Subcutaneous adipose tissue (tissue), 4 donors: Measurements from ENCODE around the gene CAMTA1. TPM values are rescaled to one million over a fixed set of nuclear protein-coding genes. Genes with fewer than 3 reads are reported as not detected.

Experiments
- total RNA-seq, 4 donors: library from RNA; depleted of rRNA; stranded (reverse); fragments of >200 nt; gene quantifications; one replicate each; pipeline ENCODE4 v1.1.0, GENCODE V29; 2016
- TF ChIP-seq, protein P1 (sequence below): fragments of 450-650 bp; IDR thresholded peaks from one replicate; pipeline ENCODE4 v1.5.1; 2016; ENCODE audit warnings: low read depth, mild to moderate bottlenecking, control low read depth, antibody characterized with exemption, moderate library complexity

The CAMTA1 gene
- total RNA-seq, 4 donors from 2014 or later = 58.6 to 82.5 (median 78.0) TPM

DNA sequence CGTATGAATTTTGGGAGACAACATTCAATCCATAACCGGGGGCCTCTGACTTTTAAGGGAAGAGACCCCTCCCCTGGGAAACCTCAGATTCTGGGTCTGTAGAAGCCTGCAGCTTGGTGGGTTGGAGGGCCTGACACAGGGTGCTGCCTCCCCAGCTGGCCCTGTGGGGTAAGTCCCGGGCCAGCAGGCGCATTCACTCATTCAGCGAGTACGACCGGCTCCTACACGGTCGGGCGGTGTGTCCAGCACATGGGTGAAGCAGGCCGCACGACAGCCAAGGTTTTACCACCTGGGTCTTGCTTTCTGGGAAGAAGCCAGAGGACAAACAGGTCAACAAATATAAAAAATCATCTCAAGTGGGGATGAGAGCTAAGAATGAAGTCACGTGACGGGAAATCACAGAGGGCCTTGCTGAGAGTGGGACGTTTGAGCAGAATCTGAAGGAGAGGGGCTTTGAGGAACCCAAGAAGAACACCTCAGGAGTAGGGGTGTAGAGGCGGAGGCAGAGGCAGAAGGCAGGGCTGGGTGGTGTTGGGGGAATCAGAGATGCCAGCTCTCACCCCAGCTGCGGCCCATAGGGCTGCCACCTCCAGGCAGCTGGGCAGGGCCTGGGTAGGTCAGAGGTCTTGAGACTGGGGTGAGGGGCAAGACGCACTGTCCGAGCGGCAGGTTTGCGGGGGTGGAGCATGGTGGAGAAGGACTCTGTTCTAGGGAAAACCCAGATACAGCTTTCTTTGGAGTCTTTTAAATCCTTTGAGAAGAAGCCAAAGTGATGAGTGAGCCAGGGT is 652.5 kb downstream of the CAMTA1 start:
- TF ChIP-seq, protein P1, sequence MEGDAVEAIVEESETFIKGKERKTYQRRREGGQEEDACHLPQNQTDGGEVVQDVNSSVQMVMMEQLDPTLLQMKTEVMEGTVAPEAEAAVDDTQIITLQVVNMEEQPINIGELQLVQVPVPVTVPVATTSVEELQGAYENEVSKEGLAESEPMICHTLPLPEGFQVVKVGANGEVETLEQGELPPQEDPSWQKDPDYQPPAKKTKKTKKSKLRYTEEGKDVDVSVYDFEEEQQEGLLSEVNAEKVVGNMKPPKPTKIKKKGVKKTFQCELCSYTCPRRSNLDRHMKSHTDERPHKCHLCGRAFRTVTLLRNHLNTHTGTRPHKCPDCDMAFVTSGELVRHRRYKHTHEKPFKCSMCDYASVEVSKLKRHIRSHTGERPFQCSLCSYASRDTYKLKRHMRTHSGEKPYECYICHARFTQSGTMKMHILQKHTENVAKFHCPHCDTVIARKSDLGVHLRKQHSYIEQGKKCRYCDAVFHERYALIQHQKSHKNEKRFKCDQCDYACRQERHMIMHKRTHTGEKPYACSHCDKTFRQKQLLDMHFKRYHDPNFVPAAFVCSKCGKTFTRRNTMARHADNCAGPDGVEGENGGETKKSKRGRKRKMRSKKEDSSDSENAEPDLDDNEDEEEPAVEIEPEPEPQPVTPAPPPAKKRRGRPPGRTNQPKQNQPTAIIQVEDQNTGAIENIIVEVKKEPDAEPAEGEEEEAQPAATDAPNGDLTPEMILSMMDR = no peak

GRCh38 chr1:7438396-7438785 is 653.1 kb downstream of the CAMTA1 start:
- TF ChIP-seq, protein P1 = no peak

- TF ChIP-seq, protein P1 = no peak
Observed at GRCh38 chr1:7438921-7439655, 653.8 kb downstream of the CAMTA1 start.

DNA sequence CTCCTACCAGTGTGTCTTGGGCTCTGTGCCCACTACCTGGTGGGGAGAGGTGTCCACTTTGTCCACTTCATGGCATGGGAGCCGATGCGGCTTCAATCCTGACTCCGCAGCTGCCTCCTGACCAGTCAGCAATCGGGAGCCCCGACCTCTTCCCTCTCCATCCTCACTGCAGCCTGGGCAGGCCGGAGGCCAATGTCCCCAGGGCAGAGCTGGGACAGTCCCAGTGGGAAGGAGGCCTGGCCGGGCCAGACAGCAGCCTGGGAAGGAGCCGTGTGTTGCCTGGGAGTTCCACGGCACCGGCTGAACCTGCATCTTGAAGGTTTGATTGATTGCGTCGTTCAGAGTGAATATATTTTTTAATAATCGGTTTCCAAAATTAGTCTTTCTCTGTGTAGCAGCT is 654.9 kb downstream of the CAMTA1 start:
- TF ChIP-seq, protein P1 = no peak

- TF ChIP-seq, protein P1 = no peak
Observed at GRCh38 chr1:7441143-7441841, 656.0 kb downstream of the CAMTA1 start.

GRCh38 chr1:7442036-7442435 is 656.8 kb downstream of the CAMTA1 start:
- TF ChIP-seq, protein P1 = no peak

GRCh38 chr1:7442918-7443317 is 657.7 kb downstream of the CAMTA1 start:
- TF ChIP-seq, protein P1 = no peak
